Spinal cord (tissue), 10 donors: ENCODE measurements around the gene SUCO. TPM values are rescaled to one million over a fixed set of nuclear protein-coding genes. Genes with fewer than 3 reads are reported as not detected.
"Not testable (repeated sequence)": the region's sequence is repeated elsewhere in the genome, so short reads cannot be mapped to it uniquely, and the experiment has no call there.

ENCODE experiments used
- DNase-seq, 6 donors: peaks; one replicate each; pipeline versions ENCODE4 v3.0.0 to v3.0.0-alpha.2; 2013 to 2015; ENCODE audit warnings: low spot score in 6 of 6, low read depth in 4 of 6
- H3K27ac ChIP-seq: one replicate; pipeline ENCODE4 v1.5.1; 2013; ENCODE audit warnings: low read depth, low read length, control low read depth
- H3K27me3 ChIP-seq: one replicate; pipeline ENCODE4 v1.6.1; 2013; ENCODE audit warnings: low read length; ENCODE audit not compliant: control insufficient read depth, insufficient read depth
- H3K36me3 ChIP-seq: one replicate; pipeline ENCODE4 v1.6.1; 2013; ENCODE audit warnings: low read length; ENCODE audit not compliant: control insufficient read depth, insufficient read depth
- H3K4me1 ChIP-seq: one replicate; pipeline ENCODE4 v1.6.1; 2013; ENCODE audit warnings: low read length; ENCODE audit not compliant: control insufficient read depth, insufficient read depth
- H3K4me3 ChIP-seq: one replicate; pipeline ENCODE4 v1.5.1; 2013; ENCODE audit warnings: low read depth, low read length, control low read depth
- H3K9me3 ChIP-seq: one replicate; pipeline ENCODE4 v1.6.1; 2013; ENCODE audit warnings: low read length; ENCODE audit not compliant: control insufficient read depth, insufficient read depth
- WGBS: methylation state at CpG from one replicate; pipeline ENCODE4 v1.1.5; 2013; ENCODE audit warnings: missing lambda C conversion rate; ENCODE audit not compliant: insufficient coverage; 5-methylcytosine and 5-hydroxymethylcytosine counted together
- polyA plus RNA-seq, 2 donors: library from polyadenylated mRNA; unstranded; fragments of 120-200 nt; gene quantifications; one replicate each; pipeline ENCODE4 v1.2.1, GENCODE V29; 2013; ENCODE audit not compliant: insufficient read length in 2 of 2
- total RNA-seq, 2 donors: library from RNA; depleted of rRNA in 1 of 2; stranded (reverse); fragments of 120-200 nt in 1 of 2; fragments of >200 nt in 1 of 2; gene quantifications; one replicate each; pipeline versions ENCODE4 v1.2.3 to v1.2.4, GENCODE V29; 2013 to 2014
- donor health status: healthy.

Gene SUCO
- total and polyA plus RNA-seq, 4 donors = 35.0 to 81.0 (median 43.5) TPM

DNA sequence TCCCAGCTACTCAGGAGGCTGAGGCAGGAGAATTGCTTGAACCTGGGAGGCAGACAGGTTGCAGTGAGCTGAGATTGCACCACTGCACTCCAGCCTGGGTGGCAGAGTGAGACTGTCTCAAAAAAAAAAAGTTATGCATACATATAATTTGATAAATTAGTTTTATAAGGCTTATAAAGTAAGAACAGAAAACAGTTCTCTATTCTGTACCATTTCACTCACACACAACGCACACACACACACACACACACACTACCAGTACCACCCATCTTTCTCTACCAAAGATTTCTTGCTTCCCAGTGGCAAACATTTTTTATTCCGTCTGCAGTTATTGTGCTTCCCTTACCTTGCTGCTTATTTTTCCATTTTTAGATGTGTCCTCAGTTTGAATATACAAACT is 79.5 kb downstream of the SUCO start:
- WGBS = 67% methylated on average over 1 of the region's 2 CpGs
- no peaks in the 10 kb centered on the region for H3K36me3 ChIP-seq
- H3K27ac ChIP-seq = no peak overlapping the region
- H3K9me3 ChIP-seq = peaks cover 7% of the 10 kb centered on the region
- no peak overlapping the region for H3K4me3 ChIP-seq
- DNase-seq = no peak
- H3K27me3 ChIP-seq = no peaks in the 10 kb centered on the region
- no peaks in the 10 kb centered on the region for H3K4me1 ChIP-seq

DNA sequence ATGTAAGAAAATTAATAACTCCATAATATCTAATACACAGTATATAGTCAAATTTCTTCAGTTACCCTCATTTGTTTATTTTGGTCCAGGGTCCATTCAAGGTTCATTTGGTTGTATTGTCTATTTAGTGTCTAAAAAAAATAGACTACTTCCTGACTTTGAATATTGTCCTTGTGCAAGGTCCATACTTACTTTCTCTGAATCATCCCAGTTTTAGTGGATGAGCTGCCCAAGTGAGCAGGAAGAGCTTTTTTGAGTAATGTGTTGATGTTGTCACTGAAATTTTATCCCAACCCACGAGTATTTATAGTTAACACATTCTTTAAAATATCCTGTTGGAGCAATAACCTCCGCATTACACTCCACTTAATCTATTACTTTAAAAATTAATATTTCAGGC is 80.3 kb downstream of the SUCO start:
- no peak for DNase-seq
- no CpG with 5 or more reads among the region's 2 CpGs for WGBS
- Histone ChIP-seq H3K4me1 (no peaks in the 10 kb centered on the region), H3K4me3 (no peak overlapping the region), H3K36me3 (no peaks in the 10 kb centered on the region), H3K27ac (no peak overlapping the region), H3K27me3 (no peaks in the 10 kb centered on the region), H3K9me3 (peaks cover 7% of the 10 kb centered on the region)

DNA sequence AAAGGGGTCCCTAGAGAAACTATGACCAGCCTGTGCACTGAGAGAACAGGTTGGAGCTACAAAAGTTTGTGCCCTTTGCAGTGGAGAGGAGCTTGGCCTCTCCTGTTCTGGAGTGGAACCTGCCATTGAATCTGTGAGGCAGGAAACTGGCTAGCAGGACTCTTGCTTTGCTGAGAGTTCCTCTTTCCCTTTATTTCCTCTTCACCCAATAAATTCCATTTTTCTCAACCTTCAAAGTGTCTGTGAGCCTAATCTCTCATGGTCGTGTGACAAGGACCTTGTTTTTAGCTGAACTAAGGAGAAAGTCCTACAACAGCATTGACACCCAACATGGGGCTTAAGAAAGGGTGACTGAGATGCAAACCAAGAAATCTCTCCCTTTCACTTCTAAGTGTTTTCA is 83.2 kb downstream of the SUCO start:
- H3K36me3 ChIP-seq = no peaks in the 10 kb centered on the region
- no peak overlapping the region for H3K4me3 ChIP-seq
- no peak overlapping the region for H3K27ac ChIP-seq
- WGBS = no CpG with 5 or more reads among the region's 1 CpG
- DNase-seq = no peak
- peaks cover 12% of the 10 kb centered on the region for H3K9me3 ChIP-seq
- no peaks in the 10 kb centered on the region for H3K4me1 ChIP-seq
- no peaks in the 10 kb centered on the region for H3K27me3 ChIP-seq

DNA sequence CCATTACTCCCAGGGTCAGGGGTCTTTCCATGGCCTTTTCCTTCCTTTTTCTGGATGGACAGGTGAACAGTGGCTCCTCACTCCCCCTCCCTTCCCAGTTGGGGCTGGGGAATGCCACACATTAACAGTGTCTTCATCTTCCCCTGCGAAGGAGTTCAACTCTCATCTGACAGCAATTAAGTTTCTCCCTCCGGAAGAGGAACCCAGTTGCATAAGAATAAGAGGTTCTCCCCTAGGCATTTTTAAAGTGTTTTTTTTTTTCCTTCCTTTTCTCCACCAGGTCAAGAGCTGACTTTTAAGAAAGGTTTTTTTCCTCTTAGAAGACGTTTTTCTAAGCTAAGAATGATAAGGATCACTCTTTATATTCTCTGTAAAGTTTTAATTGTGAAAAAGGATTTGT is 83.7 kb downstream of the SUCO start:
- H3K4me1 ChIP-seq = no peaks in the 10 kb centered on the region
- no CpG with 5 or more reads among the region's 3 CpGs for WGBS
- no peaks in the 10 kb centered on the region for H3K36me3 ChIP-seq
- no peak overlapping the region for H3K27ac ChIP-seq
- H3K9me3 ChIP-seq = peaks cover 12% of the 10 kb centered on the region
- DNase-seq = no peak
- H3K27me3 ChIP-seq = no peaks in the 10 kb centered on the region
- H3K4me3 ChIP-seq = no peak overlapping the region

DNA sequence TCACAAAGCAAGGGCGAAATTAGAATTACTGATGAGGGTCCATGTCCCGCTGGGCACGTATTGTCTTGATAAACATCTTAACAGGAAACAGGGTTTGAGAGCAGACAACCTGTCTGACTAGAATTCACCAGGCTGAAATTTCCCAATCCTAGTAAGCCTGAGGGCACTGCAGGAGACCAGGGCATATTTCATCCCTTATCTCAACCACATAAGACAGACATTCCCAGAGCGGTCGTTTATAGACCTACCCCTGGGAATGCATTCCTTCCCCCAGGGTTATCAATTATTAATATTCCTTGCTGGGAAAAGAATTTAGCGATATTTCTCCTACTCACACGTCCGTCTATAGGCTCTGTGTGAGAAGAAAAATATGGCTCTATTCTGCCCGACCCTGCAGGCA is 87.7 kb downstream of the SUCO start:
- not testable (repeated sequence) for H3K4me3 ChIP-seq, H3K4me1 ChIP-seq, H3K27me3 ChIP-seq, DNase-seq, H3K27ac ChIP-seq, H3K36me3 ChIP-seq
- 90% methylated on average over 3 of the region's 9 CpGs for WGBS
- H3K9me3 ChIP-seq = peaks cover 12% of the 10 kb centered on the region

DNA sequence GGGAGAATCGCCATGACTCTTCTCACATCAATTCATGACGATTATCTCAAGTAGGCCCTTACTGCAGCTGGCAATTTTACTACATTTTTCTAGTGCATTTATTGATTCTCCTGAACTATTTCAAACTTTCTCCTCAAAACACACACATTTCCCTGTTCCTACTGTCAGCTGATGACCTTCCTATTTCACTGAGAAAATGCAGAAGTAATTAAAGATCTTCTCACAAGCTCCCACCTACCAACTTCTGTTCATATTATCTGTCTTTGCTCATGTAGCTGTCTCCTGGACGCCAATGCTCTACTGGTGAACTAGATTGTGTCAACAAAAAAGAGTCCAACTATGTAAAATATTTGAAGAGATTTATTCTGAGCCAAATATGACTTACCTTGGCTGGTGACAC is 89.6 kb downstream of the SUCO start:
- DNase-seq = no peak
- peaks cover 5% of the 10 kb centered on the region for H3K9me3 ChIP-seq
- H3K27me3 ChIP-seq = no peaks in the 10 kb centered on the region
- no peaks in the 10 kb centered on the region for H3K36me3 ChIP-seq
- H3K4me3 ChIP-seq = no peak overlapping the region
- no peaks in the 10 kb centered on the region for H3K4me1 ChIP-seq
- 82% methylated on average over 2 of the region's 3 CpGs for WGBS
- H3K27ac ChIP-seq = no peak overlapping the region

DNA sequence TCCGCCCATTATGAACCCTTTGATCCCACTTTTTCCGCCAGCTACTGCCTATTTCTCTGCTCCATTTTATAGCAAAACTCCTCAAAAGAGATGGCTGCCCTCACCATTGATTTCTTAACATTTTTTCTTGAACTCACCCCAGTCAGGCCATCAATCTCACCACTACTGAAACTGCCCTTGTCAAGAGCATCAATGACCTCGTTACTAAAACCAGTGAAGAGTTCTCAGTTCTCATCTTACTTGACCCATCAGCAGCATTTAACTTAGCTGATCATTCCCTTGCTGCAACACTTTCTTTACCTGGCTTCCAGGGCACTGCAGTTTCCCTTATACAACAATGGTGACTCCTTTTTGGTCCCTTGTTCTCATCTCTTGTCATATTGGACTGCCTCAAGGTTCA is 90.8 kb downstream of the SUCO start:
- DNase-seq = no peak
- WGBS = 80% methylated on average over 3 of the region's 3 CpGs
- Histone ChIP-seq H3K4me3 (no peak overlapping the region), H3K27ac (no peak overlapping the region), H3K36me3 (no peaks in the 10 kb centered on the region), H3K27me3 (no peaks in the 10 kb centered on the region), H3K4me1 (no peaks in the 10 kb centered on the region), H3K9me3 (peaks cover 5% of the 10 kb centered on the region)

DNA sequence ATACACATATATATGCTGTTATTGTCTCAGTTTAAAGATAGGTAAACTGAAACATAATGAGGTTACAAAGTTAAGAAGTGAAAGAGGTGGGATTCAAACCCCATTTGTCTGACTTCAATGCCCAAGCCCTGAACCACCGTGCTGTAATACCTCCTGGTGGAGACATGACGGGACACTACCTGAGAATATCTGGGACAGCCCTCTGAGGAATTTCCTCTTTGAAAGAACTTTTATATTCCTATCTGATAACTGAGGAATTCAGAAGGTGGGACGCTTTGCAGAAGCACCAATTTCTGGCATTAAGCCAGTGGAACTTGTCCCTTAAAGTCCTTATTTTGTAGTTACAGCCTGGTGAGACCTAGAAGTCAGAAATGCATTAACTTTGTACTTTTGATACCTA is 93.9 kb downstream of the SUCO start:
- H3K36me3 ChIP-seq = no peaks in the 10 kb centered on the region
- DNase-seq = no peak
- no peaks in the 10 kb centered on the region for H3K27me3 ChIP-seq
- H3K4me3 ChIP-seq = no peak overlapping the region
- H3K4me1 ChIP-seq = no peaks in the 10 kb centered on the region
- WGBS = 80% methylated on average over 1 of the region's 3 CpGs
- H3K27ac ChIP-seq = no peak overlapping the region
- H3K9me3 ChIP-seq = no peaks in the 10 kb centered on the region

DNA sequence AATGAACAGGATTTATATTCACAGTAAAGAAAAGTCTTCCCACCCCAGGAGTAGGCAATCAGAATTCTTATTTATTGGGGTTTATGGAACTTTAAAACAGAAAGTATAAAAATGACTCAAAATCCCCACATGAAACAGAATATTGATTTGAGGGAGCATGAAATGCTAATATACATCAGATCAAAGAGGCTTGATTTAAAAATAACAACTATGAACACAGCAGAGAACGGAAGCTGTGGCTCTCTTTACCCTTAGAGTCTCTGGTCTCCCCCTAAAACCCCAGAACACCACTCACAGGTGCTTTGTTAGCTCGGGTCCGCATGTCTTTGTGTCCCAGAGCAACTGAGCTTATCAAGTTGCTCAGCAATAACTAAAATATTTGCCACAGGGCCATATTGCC is 94.8 kb downstream of the SUCO start:
- H3K4me3 ChIP-seq = no peak overlapping the region
- 83% methylated on average over 3 of the region's 3 CpGs for WGBS

DNA sequence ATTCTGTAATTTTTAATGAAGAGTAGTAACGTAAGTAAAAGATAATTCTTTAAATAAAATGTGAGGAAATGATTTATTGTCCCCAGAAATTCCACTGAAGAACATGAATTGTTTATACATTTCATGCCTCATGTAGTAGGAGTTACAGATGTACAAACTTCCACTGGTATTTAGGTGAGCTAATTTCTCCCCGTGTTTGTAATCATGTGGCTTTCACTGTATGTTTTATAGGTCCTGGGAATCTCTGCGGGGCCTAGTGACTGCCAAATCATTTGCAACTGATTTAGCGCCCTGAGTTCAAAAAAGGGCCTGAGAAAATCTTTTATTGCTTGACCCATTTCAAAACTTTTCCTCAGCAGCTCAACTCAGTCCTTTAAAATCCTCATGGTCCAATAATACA is 95.5 kb downstream of the SUCO start:
- DNase-seq = no peak
- H3K27ac ChIP-seq = no peak overlapping the region
- no peaks in the 10 kb centered on the region for H3K36me3 ChIP-seq
- no peaks in the 10 kb centered on the region for H3K4me1 ChIP-seq
- no peaks in the 10 kb centered on the region for H3K9me3 ChIP-seq
- H3K4me3 ChIP-seq = no peak overlapping the region
- no peaks in the 10 kb centered on the region for H3K27me3 ChIP-seq
- 54% methylated on average over 3 of the region's 4 CpGs for whole genome bisulfite sequencing

More for the DNA sequence above, 94.8 kb downstream of the SUCO start:
- Histone ChIP-seq H3K27me3 (no peaks in the 10 kb centered on the region), H3K9me3 (no peaks in the 10 kb centered on the region), H3K27ac (no peak overlapping the region), H3K36me3 (no peaks in the 10 kb centered on the region), H3K4me1 (no peaks in the 10 kb centered on the region)
- no peak for DNase-seq
